Osteoblast (primary cell): ENCODE results near the gene ZNF165. TPM values are rescaled to one million over a fixed set of nuclear protein-coding genes. Genes with fewer than 3 reads are reported as not detected.
"Not testable (repeated sequence)": the region's sequence is repeated elsewhere in the genome, so short reads cannot be mapped to it uniquely, and the experiment has no call there.

Source experiments
- DNase-seq: peaks from one replicate; pipeline ENCODE4 v3.0.0; 2011; ENCODE audit warnings: low spot score, mixed read lengths; ENCODE audit not compliant: insufficient read length; ENCODE audit errors: missing footprints
- H2AFZ ChIP-seq: 2 replicates; pipeline ENCODE4 v1.6.0; 2011; ENCODE audit warnings: mild to moderate bottlenecking, low read length
- H3K27ac ChIP-seq: 2 replicates; pipeline ENCODE4 v1.5.1; 2011; ENCODE audit warnings: mild to moderate bottlenecking, low read depth, low read length, moderate library complexity
- H3K27me3 ChIP-seq: 2 replicates; pipeline ENCODE4 v1.6.0; 2012; ENCODE audit warnings: mild to moderate bottlenecking, control low read depth, inconsistent platforms, low read length, moderate library complexity; ENCODE audit not compliant: insufficient read depth
- H3K36me3 ChIP-seq: 2 replicates; pipeline ENCODE4 v1.5.1; 2011; ENCODE audit warnings: mild to moderate bottlenecking, low read length, control low read depth, moderate library complexity; ENCODE audit not compliant: insufficient read depth
- H3K4me1 ChIP-seq: 2 replicates; pipeline ENCODE4 v1.5.1; 2011; ENCODE audit warnings: mild to moderate bottlenecking, low read length, control low read depth, moderate library complexity; ENCODE audit not compliant: insufficient read depth
- H3K4me2 ChIP-seq: 2 replicates; pipeline ENCODE4 v1.6.0; 2011; ENCODE audit warnings: mild to moderate bottlenecking, low read length; ENCODE audit not compliant: insufficient read depth
- H3K4me3 ChIP-seq: fragments of 200-600 bp; sonication (generic); 3 replicates; pipeline ENCODE4 v1.5.1; 2012; ENCODE audit warnings: mild to moderate bottlenecking, low read length, inconsistent platforms; ENCODE audit not compliant: insufficient read depth
- H3K79me2 ChIP-seq: 2 replicates; pipeline ENCODE4 v1.6.0; 2012; ENCODE audit warnings: mild to moderate bottlenecking, low read length, control low read depth, inconsistent platforms; ENCODE audit not compliant: insufficient read depth
- H3K9me3 ChIP-seq: 2 replicates; pipeline ENCODE4 v1.5.1; 2011; ENCODE audit warnings: low read depth, low read length, control low read depth
- H4K20me1 ChIP-seq: 2 replicates; pipeline ENCODE4 v1.6.0; 2012; ENCODE audit warnings: mild to moderate bottlenecking, low read length, control low read depth; ENCODE audit not compliant: insufficient read depth
- total RNA-seq: library from RNA; depleted of rRNA; stranded (reverse); fragments of >200 nt; gene quantifications from 2 replicates; pipeline ENCODE4 v1.2.3, GENCODE V29; 2012
- TF ChIP-seq, protein P1 (sequence below): IDR thresholded peaks from 2 replicates; pipeline ENCODE4 v1.5.1; 2011; ENCODE audit warnings: mild to moderate bottlenecking, low read depth, low read length, moderate library complexity; ENCODE audit errors: extremely low read depth

The ZNF165 gene
- 0.36 and 1.2 TPM in 2 replicates for total RNA-seq

DNA sequence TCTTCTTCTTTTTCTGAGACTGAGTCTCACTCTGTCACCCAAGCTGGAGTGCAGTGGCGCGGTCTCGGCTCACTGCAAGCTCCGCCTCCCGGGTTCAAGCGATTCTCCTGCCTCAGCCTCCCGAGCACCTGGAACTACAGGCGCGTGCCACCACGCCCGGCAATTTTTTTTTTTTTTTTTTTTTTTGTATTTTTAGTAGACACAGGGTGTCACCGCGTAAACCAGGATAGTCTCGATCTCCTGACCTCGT, at the start of gene ZNF165:
Gene ZNF165 (plus strand): TSS at position 188 of the 250 bp plus-strand sequence. CDS start 4,913 bp downstream, outside the sequence.
- H3K9me3 ChIP-seq, H3K4me1 ChIP-seq: not testable (repeated sequence)
- peak within 1 kb of the TSS; percentile 100 for H3K27ac ChIP-seq

DNA sequence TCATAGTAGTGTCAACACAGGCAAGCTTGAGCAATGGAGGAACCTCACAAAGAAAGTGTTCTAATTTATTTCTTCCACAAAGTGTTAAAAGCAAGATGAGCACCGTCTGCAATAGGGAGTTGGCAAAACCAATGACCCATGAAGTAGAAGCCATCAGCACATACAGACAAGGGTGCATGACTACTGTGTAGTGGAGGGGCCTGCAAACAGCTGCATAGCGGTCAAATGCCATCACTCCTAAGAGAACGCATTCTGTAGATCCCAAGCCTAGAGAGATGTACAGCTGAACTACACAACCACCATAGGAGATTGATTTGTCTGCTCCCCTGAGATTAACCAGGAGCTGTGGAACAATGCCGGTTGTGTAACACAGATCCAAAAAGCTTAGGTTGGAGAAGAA, 26.8 kb upstream of the ZNF165 start:
- Histone ChIP-seq H3K4me3 (no peak overlapping the region), H3K4me2 (no peak overlapping the region), H3K27me3 (no peaks in the 10 kb centered on the region), H3K79me2 (no peaks in the 10 kb centered on the region), H3K9me3 (no peaks in the 10 kb centered on the region), H4K20me1 (no peaks in the 10 kb centered on the region), H3K36me3 (no peaks in the 10 kb centered on the region), H3K4me1 (no peaks in the 10 kb centered on the region), H3K27ac (no peak overlapping the region), H2AFZ (no peak overlapping the region)
- no peak for DNase-seq
- TF ChIP-seq, protein P1, sequence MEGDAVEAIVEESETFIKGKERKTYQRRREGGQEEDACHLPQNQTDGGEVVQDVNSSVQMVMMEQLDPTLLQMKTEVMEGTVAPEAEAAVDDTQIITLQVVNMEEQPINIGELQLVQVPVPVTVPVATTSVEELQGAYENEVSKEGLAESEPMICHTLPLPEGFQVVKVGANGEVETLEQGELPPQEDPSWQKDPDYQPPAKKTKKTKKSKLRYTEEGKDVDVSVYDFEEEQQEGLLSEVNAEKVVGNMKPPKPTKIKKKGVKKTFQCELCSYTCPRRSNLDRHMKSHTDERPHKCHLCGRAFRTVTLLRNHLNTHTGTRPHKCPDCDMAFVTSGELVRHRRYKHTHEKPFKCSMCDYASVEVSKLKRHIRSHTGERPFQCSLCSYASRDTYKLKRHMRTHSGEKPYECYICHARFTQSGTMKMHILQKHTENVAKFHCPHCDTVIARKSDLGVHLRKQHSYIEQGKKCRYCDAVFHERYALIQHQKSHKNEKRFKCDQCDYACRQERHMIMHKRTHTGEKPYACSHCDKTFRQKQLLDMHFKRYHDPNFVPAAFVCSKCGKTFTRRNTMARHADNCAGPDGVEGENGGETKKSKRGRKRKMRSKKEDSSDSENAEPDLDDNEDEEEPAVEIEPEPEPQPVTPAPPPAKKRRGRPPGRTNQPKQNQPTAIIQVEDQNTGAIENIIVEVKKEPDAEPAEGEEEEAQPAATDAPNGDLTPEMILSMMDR = no peak

More for the DNA sequence above, at the start of gene ZNF165:
- not testable (repeated sequence) for H3K79me2 ChIP-seq, H3K36me3 ChIP-seq, H3K27me3 ChIP-seq, DNase-seq, H4K20me1 ChIP-seq
- Histone ChIP-seq H2AFZ (peak within 1 kb of the TSS; percentile 97), H3K4me2 (peak within 1 kb of the TSS; percentile 99), H3K4me3 (peak within 1 kb of the TSS; percentile 92)

DNA sequence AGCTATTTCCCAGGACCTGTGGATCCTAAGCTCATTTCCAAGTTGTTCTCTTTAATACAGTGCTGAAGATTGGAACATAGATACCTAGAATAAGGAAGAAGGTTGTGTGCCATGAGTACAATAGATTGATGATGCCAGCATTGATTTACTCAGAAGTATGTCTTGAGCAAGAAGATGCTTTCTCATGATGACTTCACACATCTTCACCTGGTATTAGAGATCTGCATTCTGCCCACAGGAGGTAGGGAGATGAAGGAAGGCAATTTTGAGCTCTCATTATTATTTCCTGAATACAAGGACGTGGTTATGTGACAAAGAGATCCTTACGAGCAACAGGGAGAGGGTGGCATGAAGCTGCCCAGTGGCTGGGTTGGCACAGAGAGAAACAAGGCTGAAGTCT, 20.0 kb upstream of the ZNF165 start:
- no peaks in the 10 kb centered on the region for H4K20me1 ChIP-seq
- no peaks in the 10 kb centered on the region for H3K4me1 ChIP-seq
- no peaks in the 10 kb centered on the region for H3K36me3 ChIP-seq
- no peaks in the 10 kb centered on the region for H3K9me3 ChIP-seq
- H3K79me2 ChIP-seq = no peaks in the 10 kb centered on the region
- no peak overlapping the region for H3K4me2 ChIP-seq
- no peak overlapping the region for H3K4me3 ChIP-seq
- H3K27ac ChIP-seq = no peak overlapping the region
- TF ChIP-seq, protein P1 = no peak
- no peak for DNase-seq
- H2AFZ ChIP-seq = no peak overlapping the region
- H3K27me3 ChIP-seq = no peaks in the 10 kb centered on the region

DNA sequence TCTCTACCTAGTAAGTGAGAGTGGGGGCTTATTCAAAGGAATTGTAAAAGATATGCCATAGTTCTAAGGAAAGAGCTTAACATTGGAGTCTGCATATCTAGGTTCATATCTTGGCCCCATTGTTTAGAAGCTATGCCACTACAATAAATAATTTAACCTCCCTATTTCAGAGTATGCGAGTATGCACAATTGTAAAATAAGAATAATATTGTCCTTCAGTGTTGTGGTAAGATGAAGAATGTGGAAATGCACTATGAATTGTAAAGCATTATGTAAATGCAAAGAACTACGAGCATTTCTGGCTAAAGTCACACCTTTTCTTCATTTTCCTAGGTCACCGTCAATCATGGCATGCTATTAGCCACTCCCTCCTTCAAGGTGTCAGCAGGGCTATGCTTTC, 16.1 kb upstream of the ZNF165 start:
- no peak overlapping the region for H3K4me2 ChIP-seq
- no peak overlapping the region for H3K27ac ChIP-seq

More for the DNA sequence above, 16.1 kb upstream of the ZNF165 start:
- TF ChIP-seq, protein P1 = no peak
- H3K4me1 ChIP-seq = no peaks in the 10 kb centered on the region
- no peaks in the 10 kb centered on the region for H3K9me3 ChIP-seq
- no peaks in the 10 kb centered on the region for H3K36me3 ChIP-seq
- H3K79me2 ChIP-seq = no peaks in the 10 kb centered on the region
- H3K27me3 ChIP-seq = no peaks in the 10 kb centered on the region
- DNase-seq = no peak
- H4K20me1 ChIP-seq = no peaks in the 10 kb centered on the region
- no peak overlapping the region for H2AFZ ChIP-seq
- H3K4me3 ChIP-seq = no peak overlapping the region
